Motor neuron (in vitro differentiated cells): ENCODE data around the gene POU5F1. TPM values are rescaled to one million over a fixed set of nuclear protein-coding genes. Genes with fewer than 3 reads are reported as not detected.
A peak's percentile ranks its signal among the peaks of the same experiment; 100 is the strongest.

Source experiments
- ATAC-seq, 8 experiments: fragments of 200-7000 bp; cut with Tn5 transposase; replicated peaks in 6 of 8; 2 replicates each; pipeline ENCODE4 v1.8.0; 2021; ENCODE audit warnings: mild to moderate bottlenecking in 8 of 8, moderate library complexity in 8 of 8
- H3K27ac ChIP-seq, 2 donors: fragments of 250-450 bp; sonication (Bioruptor Pico); 2 replicates each; pipeline ENCODE4 v1.9.0; 2021; ENCODE audit warnings: antibody characterized with exemption in 2 of 2, mild to moderate bottlenecking in 2 of 2, moderate library complexity in 1 of 2
- H3K4me1 ChIP-seq, 2 donors: fragments of 250-450 bp; sonication (Bioruptor Pico); replicated peaks in 1 of 2; 2 replicates each; pipeline ENCODE4 v1.6.1; 2021; ENCODE audit warnings: antibody characterized with exemption in 2 of 2, mild to moderate bottlenecking in 2 of 2, moderate library complexity in 1 of 2
- H3K4me3 ChIP-seq, 5 donors: fragments of 250-450 bp; sonication (Bioruptor Pico); 2 replicates each; pipeline ENCODE4 v1.9.0; 2021; ENCODE audit warnings: antibody characterized with exemption in 5 of 5, mild to moderate bottlenecking in 5 of 5, moderate library complexity in 4 of 5
- WGBS, 10 experiments: fragments of 450-650 bp; shearing (Covaris generic); methylation state at CpG; one replicate each; pipeline ENCODE4 v1.0.0; 2022; 5-methylcytosine and 5-hydroxymethylcytosine counted together
- in situ Hi-C, 9 experiments: fragments of 400-800 bp; cut with MboI; loops; one replicate each; pipeline ENCODE4 v1.15.0; 2021; ENCODE audit warnings: low sequenced_read_pairs in 9 of 9, low pct_unique_long_range_greater_than_20kb in 2 of 9; ENCODE audit not compliant: unreplicated experiment in 9 of 9
- total RNA-seq, 8 experiments: library from RNA; unstranded; fragments of 300-600 nt; gene quantifications; 2 replicates each; pipeline versions ENCODE4 v1.2.3 to v1.2.4, GENCODE V29; 2022

The POU5F1 gene
- total RNA-seq, 8 experiments from 2014 or later = 3.8 to 12,640 (median 323) TPM

- ATAC-seq = no peak
- Histone ChIP-seq H3K4me1 (peaks cover 0 to 3% of the 10 kb centered on the region in 2 donors), H3K4me3 (no peak overlapping the region), H3K27ac (no peak overlapping the region)
- 20 to 100% (median 60%) methylated on average over 1 to 8 of the region's 16 CpGs; no CpG with 5 or more reads in 5 of the 10 experiments for WGBS, 10 experiments
- in situ Hi-C loops = loop anchor here in 1 of 9 experiments (25.0 kb wide), 1 partner anchor 236 kb away; the partner anchor contains the start of gene HLA-B
Observed at GRCh38 chr6:31126396-31127175, 43.9 kb downstream of the POU5F1 start.

DNA sequence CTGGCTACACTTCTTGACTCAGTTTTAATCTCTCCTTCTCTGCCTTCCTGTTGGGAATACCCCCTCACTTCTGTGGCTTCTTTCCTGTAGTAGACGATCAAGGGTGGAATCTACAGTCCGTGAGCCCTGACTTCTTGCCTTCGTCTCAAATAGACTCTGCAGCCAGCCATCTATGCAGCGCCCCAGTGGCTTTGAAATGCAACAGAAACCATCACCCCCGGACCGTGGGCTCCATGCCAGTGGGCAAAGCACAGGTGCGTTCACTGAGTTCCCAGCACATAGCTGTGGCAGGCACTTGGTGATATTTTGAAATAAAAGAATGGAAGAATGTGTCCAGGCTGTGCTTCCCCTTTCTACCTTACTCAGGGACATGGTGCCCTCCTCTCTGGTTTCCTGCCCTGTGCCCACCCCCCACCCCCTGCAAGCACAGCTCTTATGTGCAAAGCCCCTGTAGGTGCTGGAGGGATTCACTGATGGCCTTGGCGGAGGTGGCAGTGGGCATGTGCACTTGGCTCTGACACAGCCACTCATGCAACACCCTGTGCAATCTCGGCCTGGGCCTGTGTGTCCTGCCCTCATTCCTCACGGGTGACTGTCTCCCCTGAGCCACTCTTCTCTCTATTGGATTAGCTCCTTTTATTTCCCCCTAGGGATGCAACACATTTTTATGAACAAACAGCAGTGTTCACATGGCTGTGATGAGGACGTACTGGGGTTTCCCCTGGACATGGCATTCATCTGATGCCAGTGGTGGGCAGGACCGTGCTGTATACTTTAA lies 44.7 kb downstream of the POU5F1 start:
- 0 to 84% (median 70%) methylated on average over 1 to 6 of the region's 12 CpGs; no CpG with 5 or more reads in 5 of the 10 experiments for WGBS, 10 experiments
- H3K4me3 ChIP-seq = no peak overlapping the region
- no peak overlapping the region for H3K27ac ChIP-seq
- H3K4me1 ChIP-seq = no peaks in the 10 kb centered on the region
- in situ Hi-C loops = loop anchor here in 1 of 9 experiments (25.0 kb wide), 1 partner anchor 237 kb away; the partner anchor contains the start of gene HLA-B
- peak in 4 of 8 experiments; percentile 26 to 47 (median 37) for ATAC-seq

- Histone ChIP-seq H3K4me3 (no peak overlapping the region), H3K27ac (no peak overlapping the region), H3K4me1 (no peaks in the 10 kb centered on the region)
- ATAC-seq = peak in 4 of 8 experiments; percentile 6 to 51 (median 28)
- WGBS, 10 experiments = 42 to 100% (median 72%) methylated on average over 1 to 6 of the region's 8 CpGs; no CpG with 5 or more reads in 2 of the 10 experiments
- in situ Hi-C loops = loop anchor here in 1 of 9 experiments (25.0 kb wide), 1 partner anchor 237 kb away; the partner anchor contains the start of gene HLA-B
Observed at GRCh38 chr6:31125162-31125561, 45.3 kb downstream of the POU5F1 start.

- no peak overlapping the region for H3K27ac ChIP-seq
- WGBS, 10 experiments = 40 to 97% (median 76%) methylated on average over 1 to 10 of the region's 16 CpGs; no CpG with 5 or more reads in 2 of the 10 experiments
- in situ Hi-C loops = loop anchor here in 1 of 9 experiments (25.0 kb wide), 1 partner anchor 636 kb away; the partner anchor contains the start of gene HLA-E
Observed at GRCh38 chr6:31122791-31123706, 47.4 kb downstream of the POU5F1 start.

DNA sequence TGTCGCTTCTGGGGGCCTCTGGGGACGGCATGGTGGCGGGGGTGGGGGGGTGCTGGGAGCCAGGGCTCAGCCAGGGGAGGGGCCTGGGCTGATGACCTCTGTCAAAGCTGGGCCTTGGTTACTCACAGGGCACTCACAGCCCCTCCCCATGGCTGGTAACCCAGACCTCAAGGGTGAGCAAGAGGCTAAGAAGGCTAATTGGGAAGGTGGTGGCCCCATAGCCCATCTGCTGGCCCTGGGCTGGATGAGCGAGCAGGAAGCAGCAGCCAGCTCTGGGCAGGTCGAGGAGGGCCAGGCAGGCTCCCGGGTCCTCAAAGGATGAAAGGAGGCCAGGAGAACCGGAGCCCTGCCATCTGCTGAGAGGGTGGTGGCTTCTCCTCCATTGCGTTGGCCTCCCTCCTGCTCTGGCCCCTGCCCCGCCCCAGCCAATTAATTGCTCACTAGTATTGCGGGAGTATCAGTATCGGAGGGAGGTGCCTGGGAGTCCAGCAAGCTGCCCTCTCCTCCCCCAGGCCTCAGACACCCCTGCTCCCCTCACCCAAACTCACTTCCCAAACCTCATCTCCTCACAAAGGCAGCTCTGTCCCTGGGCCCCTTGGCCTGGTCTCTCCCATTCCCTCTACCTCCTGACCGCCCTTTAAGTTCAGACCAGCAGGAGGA lies 49.2 kb downstream of the POU5F1 start:
- in situ Hi-C loops = loop anchor here in 1 of 9 experiments (25.0 kb wide), 1 partner anchor 634 kb away; the partner anchor contains the start of gene HLA-E
- Histone ChIP-seq H3K4me3 (no peak overlapping the region), H3K27ac (no peak overlapping the region), H3K4me1 (no peaks in the 10 kb centered on the region)
- 73 to 100% (median 93%) methylated on average over 1 to 3 of the region's 12 CpGs; no CpG with 5 or more reads in 5 of the 10 experiments for WGBS, 10 experiments
- ATAC-seq = peak in 1 of 8 experiments; percentile 9

More at GRCh38 chr6:31122791-31123706, 47.4 kb downstream of the POU5F1 start:
- H3K4me1 ChIP-seq = no peaks in the 10 kb centered on the region
- ATAC-seq = peak in 6 of 8 experiments; percentile 11 to 86 (median 40)
- H3K4me3 ChIP-seq = no peak overlapping the region

GRCh38 chr6:31120151-31120915 lies 50.1 kb downstream of the POU5F1 start, which contains the start of gene CDSN:
Gene CDSN, minus strand, starts transcription at chr6:31120446. Its CDS starts 27 bp downstream, at chr6:31120419.
- in situ Hi-C loops = loop anchor here in 1 of 9 experiments (25.0 kb wide), 1 partner anchor 633 kb away; the partner anchor contains the start of gene HLA-E
- ATAC-seq = no peak
- 38 to 83% (median 74%) methylated on average over 1 to 4 of the region's 26 CpGs; no CpG with 5 or more reads in 7 of the 10 experiments for WGBS, 10 experiments
- Histone ChIP-seq H3K4me3 (no peak within 1 kb of the TSS), H3K4me1 (no peaks in the 10 kb centered on the region), H3K27ac (no peak within 1 kb of the TSS)

DNA sequence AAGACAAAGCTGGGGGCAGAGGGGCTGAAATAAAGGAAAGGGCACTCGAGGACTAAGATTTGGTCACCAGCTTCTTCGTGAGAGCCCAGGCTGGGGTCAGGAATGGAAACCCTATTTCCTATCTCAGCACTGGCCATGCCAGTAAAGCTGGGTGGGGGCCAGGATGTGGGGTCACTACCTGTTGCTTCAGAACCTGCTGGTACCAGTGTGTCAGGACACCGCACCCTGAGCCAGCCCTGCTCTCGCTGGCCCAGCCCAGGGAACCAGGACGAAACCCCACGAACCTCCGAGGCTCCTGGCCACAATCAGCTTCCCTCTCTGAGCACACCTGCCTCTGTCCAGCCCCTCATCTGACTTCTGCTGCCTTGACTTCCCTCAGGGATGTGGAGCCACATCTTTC lies 52.3 kb downstream of the POU5F1 start:
- Histone ChIP-seq H3K4me3 (no peak overlapping the region), H3K27ac (no peak overlapping the region), H3K4me1 (no peaks in the 10 kb centered on the region)
- 43 to 88% (median 67%) methylated on average over 1 to 7 of the region's 7 CpGs; no CpG with 5 or more reads in 2 of the 10 experiments for WGBS, 10 experiments
- no peak for ATAC-seq
- in situ Hi-C loops = loop anchor here in 1 of 9 experiments (25.0 kb wide), 1 partner anchor 631 kb away; the partner anchor contains the start of gene HLA-E

DNA sequence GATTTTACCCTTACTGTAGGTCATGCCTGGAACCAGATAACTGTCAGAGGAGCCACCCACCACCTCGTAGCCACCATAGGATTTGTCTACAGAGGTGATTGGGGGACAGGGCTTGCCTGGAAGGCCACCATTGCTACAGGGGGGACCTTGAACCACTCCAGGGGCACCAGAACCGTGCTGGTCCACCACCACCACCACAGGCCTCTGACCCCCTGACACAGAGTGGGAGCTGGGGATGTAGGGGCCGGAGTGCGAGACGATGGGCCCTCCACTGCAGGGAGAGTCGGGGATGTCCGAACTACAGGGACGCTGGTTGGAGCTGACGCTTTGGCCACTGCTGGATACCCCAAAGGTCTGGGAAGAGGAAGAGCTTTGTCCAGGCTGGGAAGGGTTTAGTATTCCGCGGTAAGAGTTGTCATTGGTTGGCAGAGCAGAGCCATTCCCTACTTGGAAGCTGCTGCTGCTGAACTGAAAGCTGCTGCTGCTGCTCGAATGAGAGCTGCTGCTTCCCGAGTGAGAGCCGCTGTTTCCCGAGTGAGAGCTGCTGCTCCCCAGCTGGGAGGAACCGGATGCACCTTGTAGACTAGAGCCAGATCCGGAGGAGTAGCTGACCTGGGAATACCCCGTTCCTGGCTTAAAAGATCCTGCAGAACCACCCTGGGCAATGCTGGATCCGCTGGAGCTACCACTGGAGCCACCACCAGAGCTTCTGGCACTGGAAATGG lies 53.7 kb downstream of the POU5F1 start:
- Histone ChIP-seq H3K4me1 (no peaks in the 10 kb centered on the region), H3K27ac (no peak overlapping the region), H3K4me3 (no peak overlapping the region)
- in situ Hi-C loops = loop anchor here in 1 of 9 experiments (25.0 kb wide), 1 partner anchor 630 kb away; the partner anchor contains the start of gene HLA-E
- ATAC-seq = peak in 1 of 8 experiments; percentile 2
- 6 to 90% (median 62%) methylated on average over 2 to 13 of the region's 19 CpGs; no CpG with 5 or more reads in 4 of the 10 experiments for WGBS, 10 experiments

DNA sequence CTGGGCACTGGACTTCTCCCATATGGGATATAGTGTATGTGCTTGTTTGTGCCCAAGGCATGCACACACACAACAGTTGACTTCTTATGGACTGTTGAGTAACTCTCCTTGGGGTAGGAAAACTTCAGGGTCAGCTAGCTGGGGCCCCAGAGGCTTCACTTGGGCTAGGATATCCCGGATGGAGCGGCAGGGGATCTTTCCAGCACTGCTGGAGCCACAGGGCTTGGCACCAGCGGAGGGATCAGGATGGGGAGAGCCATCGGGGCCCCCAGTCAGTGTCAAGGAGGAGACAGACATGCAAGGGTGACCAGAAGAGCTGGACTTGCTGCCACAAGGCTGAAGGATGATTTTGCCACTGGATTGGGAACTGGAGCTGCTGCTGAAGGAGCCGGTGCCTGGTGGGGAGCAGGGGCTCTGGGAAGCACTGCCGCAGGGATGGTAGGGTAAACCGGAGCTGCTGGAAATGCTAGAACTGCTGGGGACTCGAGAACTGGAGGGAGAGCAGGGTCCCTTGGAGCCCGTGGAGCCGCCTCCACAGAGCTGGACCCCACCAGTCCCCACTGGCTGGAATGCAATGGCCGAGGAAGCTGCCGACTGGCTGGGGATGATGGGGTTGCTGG lies 54.4 kb downstream of the POU5F1 start:
- no peak for ATAC-seq
- Histone ChIP-seq H3K4me1 (no peaks in the 10 kb centered on the region), H3K4me3 (no peak overlapping the region), H3K27ac (no peak overlapping the region)
- in situ Hi-C loops = loop anchor here in 1 of 9 experiments (25.0 kb wide), 1 partner anchor 629 kb away; the partner anchor contains the start of gene HLA-E
- WGBS, 10 experiments = 72 to 100% (median 92%) methylated on average over 1 to 7 of the region's 12 CpGs; no CpG with 5 or more reads in 6 of the 10 experiments
